Heart right ventricle (tissue), 16 donors: ENCODE results near the gene CNOT2. TPM values are rescaled to one million over a fixed set of nuclear protein-coding genes. Genes with fewer than 3 reads are reported as not detected.

Source experiments
- ATAC-seq, 8 donors: fragments of 200-7000 bp; cut with Tn5 transposase; one replicate each; pipeline ENCODE4 v1.9.1; 2020; ENCODE audit warnings: mild to moderate bottlenecking in 8 of 8, moderate library complexity in 8 of 8, moderate number of reproducible peaks in 1 of 8
- DNase-seq, 2 donors: peaks; one replicate each; pipeline ENCODE4 v3.0.0-alpha.2; 2020
- H3K27ac ChIP-seq, 10 donors: fragments of 200-600 bp; sonication (generic) in 2 of 10; one replicate each; pipeline versions ENCODE4 v1.5.0 to v1.8.0; 2020 to 2022; ENCODE audit warnings: mild to moderate bottlenecking in 3 of 10
- H3K27me3 ChIP-seq, 7 donors: fragments of 200-600 bp; one replicate each; pipeline ENCODE4 v1.8.0; 2021 to 2022; ENCODE audit warnings: mild to moderate bottlenecking in 2 of 7
- H3K36me3 ChIP-seq, 9 donors: fragments of 200-600 bp; sonication (generic) in 1 of 9; one replicate each; pipeline versions ENCODE4 v1.5.0 to v1.8.0; 2020 to 2022; ENCODE audit warnings: mild to moderate bottlenecking in 2 of 9
- H3K4me1 ChIP-seq, 9 donors: fragments of 200-600 bp; sonication (generic) in 1 of 9; one replicate each; pipeline versions ENCODE4 v1.5.0 to v1.8.0; 2020 to 2022; ENCODE audit warnings: mild to moderate bottlenecking in 4 of 9
- H3K4me3 ChIP-seq, 10 donors: fragments of 200-600 bp; sonication (generic) in 2 of 10; one replicate each; pipeline versions ENCODE4 v1.5.0 to v1.8.0; 2020 to 2022; ENCODE audit warnings: mild to moderate bottlenecking in 7 of 10, moderate library complexity in 2 of 10
- H3K9me3 ChIP-seq, 11 donors: fragments of 200-600 bp in 10 of 11; sonication (generic) in 2 of 11; one replicate each; pipeline versions ENCODE4 v1.5.0 to v1.8.0; 2013 to 2022; ENCODE audit warnings: mild to moderate bottlenecking in 2 of 11, control low read depth in 1 of 11, moderate library complexity in 1 of 11
- WGBS, 2 donors: extraction: QIAGEN DNeasy Blood & Tissue Kit; methylation state at CpG; one replicate each; pipeline ENCODE4 v1.1.7; 2013; ENCODE audit warnings: inconsistent platforms in 1 of 2; 5-methylcytosine and 5-hydroxymethylcytosine counted together
- intact Hi-C, 10 donors: fragments of 100-400 bp; cut with DNase I; formaldehyde crosslinking; loops; one replicate each; pipeline versions ENCODE4 v1.11.1 to v1.14.2; 2022
- polyA plus RNA-seq, 2 donors: library from polyadenylated mRNA; stranded (reverse); fragments of 200-250 nt; gene quantifications; one replicate each; pipeline ENCODE4 v1.2.3, GENCODE V29; 2013
- total RNA-seq, 10 donors: library from RNA; stranded (reverse); fragmentation: NEBNext Ultra II Directional in 3 of 10; extraction: Animal tissue kit (Norgen Biotek cat#: 25700) in 3 of 10; gene quantifications; one replicate each; pipeline versions ENCODE4 v1.2.1 to v1.2.4, GENCODE V29; 2021 to 2023
- TF ChIP-seq, protein P1 (sequence below), 9 donors: fragments of 200-600 bp; sonication (generic) in 2 of 9; IDR thresholded peaks; one replicate each; pipeline versions ENCODE4 v1.5.0 to v1.8.0; 2021 to 2022; ENCODE audit warnings: antibody characterized with exemption in 9 of 9, mild to moderate bottlenecking in 5 of 9, moderate library complexity in 1 of 9
- donor health status: Arrhythmogenic right ventricular cardiomyopathy.
- donor health status: ischemic (EF 13 %, LVEDD 7.1; RV severe dilation, severe dysfunction).
- donor health status: healthy with polysubstance abuse.
- donor health status: DM: no; HTN: yes; CAD: no.
- donor health status: DM: no; HTN: no; CAD: no.
- donor health status: ischemic (EF 25% LVEDD 6.9; RV normal size, moderate dysfunction).
- donor health status: ischemic (EF 25% LVEDD 5.7; RV mildly dilated, moderate dysfunction).
- donor health status: healthy.
- donor health status: DM: yes; HTN: yes; CAD: no.
- donor health status: Ischemic cardiomyopathy.
- donor health status: ischemic (EF 35%, LVEDD 5.7; RV mildly dilated, moderate dysfunction).
- donor health status: nonischemic (EF 11% LVEDD 7.7; RV severe dilation, severe dysfunction).
- donor health status: DM: yes; HTN: yes; CAD: no.
- donor health status: PGD.
- donor health status: ischemic (EF 29% LVEDD 5.4; RV normal size, mild dysfunction).
- donor health status: nonischemic (EF 23%, LVEDD 6.1; RV moderate dilation, normal function).

Gene CNOT2
- total and polyA plus RNA-seq, 12 donors = 17.6 to 43.0 (median 35.0) TPM

DNA sequence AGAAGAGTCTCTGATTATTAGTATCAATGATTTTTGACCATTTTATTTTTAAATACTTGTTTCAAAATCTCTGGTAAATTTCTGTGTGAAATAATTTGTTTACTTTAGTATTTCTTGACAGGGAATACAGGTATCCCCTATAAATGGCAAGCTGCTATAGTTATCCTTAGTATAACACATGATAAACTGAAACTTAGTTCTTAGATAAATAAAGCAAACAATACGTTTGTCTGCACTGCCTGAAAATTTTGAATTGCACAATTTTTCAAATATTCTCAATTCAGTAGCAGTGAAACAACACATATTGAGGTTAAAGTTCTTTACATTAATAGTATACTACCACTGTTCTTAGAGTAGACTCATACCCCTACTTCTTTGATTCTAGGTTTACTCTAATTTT, 26.9 kb downstream of the CNOT2 start:
- Histone ChIP-seq H3K27ac (no peak overlapping the region), H3K36me3 (no peaks in the 10 kb centered on the region), H3K9me3 (no peaks in the 10 kb centered on the region), H3K4me3 (no peak overlapping the region), H3K27me3 (no peaks in the 10 kb centered on the region), H3K4me1 (peaks cover 0 to 59% (median 40%) of the 10 kb centered on the region in 9 donors)
- no peak for ATAC-seq
- TF ChIP-seq, protein P1, sequence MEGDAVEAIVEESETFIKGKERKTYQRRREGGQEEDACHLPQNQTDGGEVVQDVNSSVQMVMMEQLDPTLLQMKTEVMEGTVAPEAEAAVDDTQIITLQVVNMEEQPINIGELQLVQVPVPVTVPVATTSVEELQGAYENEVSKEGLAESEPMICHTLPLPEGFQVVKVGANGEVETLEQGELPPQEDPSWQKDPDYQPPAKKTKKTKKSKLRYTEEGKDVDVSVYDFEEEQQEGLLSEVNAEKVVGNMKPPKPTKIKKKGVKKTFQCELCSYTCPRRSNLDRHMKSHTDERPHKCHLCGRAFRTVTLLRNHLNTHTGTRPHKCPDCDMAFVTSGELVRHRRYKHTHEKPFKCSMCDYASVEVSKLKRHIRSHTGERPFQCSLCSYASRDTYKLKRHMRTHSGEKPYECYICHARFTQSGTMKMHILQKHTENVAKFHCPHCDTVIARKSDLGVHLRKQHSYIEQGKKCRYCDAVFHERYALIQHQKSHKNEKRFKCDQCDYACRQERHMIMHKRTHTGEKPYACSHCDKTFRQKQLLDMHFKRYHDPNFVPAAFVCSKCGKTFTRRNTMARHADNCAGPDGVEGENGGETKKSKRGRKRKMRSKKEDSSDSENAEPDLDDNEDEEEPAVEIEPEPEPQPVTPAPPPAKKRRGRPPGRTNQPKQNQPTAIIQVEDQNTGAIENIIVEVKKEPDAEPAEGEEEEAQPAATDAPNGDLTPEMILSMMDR (IDR thresholded peaks at IDR 0.05) = no peak
- no peak for DNase-seq
- intact Hi-C loops = no loop called here
- WGBS, 2 donors = 20 to 32% methylated on average over 1 of the region's 1 CpG

DNA sequence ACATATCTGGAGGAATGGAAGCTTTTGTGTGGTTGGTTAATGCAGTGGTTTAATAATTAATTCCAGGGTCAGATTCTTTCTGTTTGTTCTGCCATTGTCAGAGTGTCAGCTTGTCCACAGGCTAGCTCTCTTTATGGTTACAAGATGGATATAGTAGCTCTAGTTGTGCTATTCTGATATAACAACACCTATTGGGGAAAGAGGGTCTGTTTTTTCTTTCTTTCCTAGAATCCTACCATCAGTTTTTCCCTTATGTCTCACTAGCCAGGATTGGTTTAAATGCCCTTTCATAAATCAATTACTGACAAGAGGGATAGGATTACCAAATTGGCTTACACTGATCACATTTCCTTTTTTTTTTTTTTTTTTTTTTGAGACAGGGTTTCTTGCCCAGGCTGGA, 27.8 kb downstream of the CNOT2 start:
- H3K36me3 ChIP-seq = no peaks in the 10 kb centered on the region
- TF ChIP-seq, protein P1 (IDR thresholded peaks at IDR 0.05) = no peak
- H3K4me1 ChIP-seq = peaks cover 0 to 66% (median 40%) of the 10 kb centered on the region in 9 donors
- no peak overlapping the region for H3K27ac ChIP-seq
- intact Hi-C loops = no loop called here
- no peak overlapping the region for H3K4me3 ChIP-seq
- ATAC-seq (no peak), DNase-seq (no peak)
- no peaks in the 10 kb centered on the region for H3K27me3 ChIP-seq
- H3K9me3 ChIP-seq = no peaks in the 10 kb centered on the region

DNA sequence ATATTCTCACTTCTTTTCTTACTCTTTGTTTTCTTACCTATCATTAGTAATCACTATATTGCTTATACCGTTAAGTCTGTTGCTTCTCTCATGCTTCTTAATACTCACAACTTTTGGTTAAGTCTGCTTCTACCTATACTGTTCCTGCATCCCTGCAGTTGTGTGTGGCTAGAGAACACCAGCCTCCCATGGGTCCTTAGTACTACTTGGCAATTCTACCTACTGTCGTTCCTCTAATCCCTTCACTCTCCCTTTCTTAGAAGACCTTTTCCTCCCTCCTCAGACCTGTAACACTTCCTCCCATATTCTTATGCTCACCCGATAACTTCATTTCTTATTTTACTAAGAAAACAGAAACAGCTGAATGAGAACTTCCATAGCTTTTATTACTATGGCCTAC, 29.3 kb downstream of the CNOT2 start:
- no peaks in the 10 kb centered on the region for H3K9me3 ChIP-seq
- H3K27ac ChIP-seq = no peak overlapping the region
- H3K27me3 ChIP-seq = no peaks in the 10 kb centered on the region
- peaks cover 0 to 57% (median 36%) of the 10 kb centered on the region in 9 donors for H3K4me1 ChIP-seq
- intact Hi-C loops = no loop called here
- TF ChIP-seq, protein P1 (IDR thresholded peaks at IDR 0.05) = no peak
- whole genome bisulfite sequencing, 2 donors = 84 to 87% methylated on average over 3 of the region's 3 CpGs
- H3K4me3 ChIP-seq = no peak overlapping the region
- DNase-seq = no peak
- no peaks in the 10 kb centered on the region for H3K36me3 ChIP-seq
- no peak for ATAC-seq

DNA sequence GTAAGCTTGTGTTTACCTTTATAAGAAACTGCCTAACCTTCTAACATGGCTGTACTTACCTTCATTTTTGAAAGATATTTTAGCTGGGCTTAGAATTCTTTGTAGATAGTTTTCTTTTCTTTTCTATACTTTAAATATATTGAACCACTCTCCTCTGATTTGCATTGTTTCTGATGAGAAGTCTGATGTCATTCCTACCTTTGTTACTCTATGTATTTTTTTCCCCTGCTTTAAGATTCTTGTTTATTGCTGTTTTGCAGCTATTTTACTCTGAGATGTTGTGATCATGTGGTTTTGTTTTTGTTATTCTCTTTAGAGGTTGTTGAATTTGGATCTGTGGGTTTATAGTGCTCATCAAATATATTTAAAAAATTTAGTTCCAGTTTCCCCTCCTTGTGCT, 31.8 kb downstream of the CNOT2 start:
- ATAC-seq (no peak), DNase-seq (no peak)
- intact Hi-C loops = no loop called here
- TF ChIP-seq, protein P1 (IDR thresholded peaks at IDR 0.05) = no peak
- Histone ChIP-seq H3K4me1 (peaks cover 0 to 54% (median 24%) of the 10 kb centered on the region in 9 donors), H3K9me3 (no peaks in the 10 kb centered on the region), H3K36me3 (peaks cover 0 to 22% (median 0%) of the 10 kb centered on the region in 9 donors), H3K27ac (no peak overlapping the region), H3K27me3 (no peaks in the 10 kb centered on the region), H3K4me3 (no peak overlapping the region)
